ENCODE measurements around the gene HRH4. TPM values are rescaled to one million over a fixed set of nuclear protein-coding genes. Genes with fewer than 3 reads are reported as not detected.

HRH4 gene
- total RNA-seq, 2 experiments from 2014 or later: not detected

GRCh38 chr18:24456549-24456948, 3.9 kb upstream of the HRH4 start:
- intact Hi-C loops (cut with micrococcal nuclease; ENCODE audit: unreplicated experiment): no loop called here
- DNase-seq (ENCODE audit: low spot score): no peak

GRCh38 chr18:24459772-24460171, 665 bp upstream of the HRH4 start:
- no peaks in the 10 kb centered on the region for H3K9me3 ChIP-seq (ENCODE audit: low read length)
- H3K4me3 ChIP-seq (ENCODE audit: low read depth, low read length, poor library complexity, severe bottlenecking): no peak overlapping the region
- H3K4me1 ChIP-seq (ENCODE audit: insufficient read depth, low read length, poor library complexity, severe bottlenecking): no peaks in the 10 kb centered on the region
- intact Hi-C loops (cut with micrococcal nuclease; ENCODE audit: unreplicated experiment): no loop called here
- no peak overlapping the region for H2AFZ ChIP-seq (ENCODE audit: low read length)
- DNase-seq (ENCODE audit: low spot score): no peak
- no peak for TF ChIP-seq CTCF (conservative IDR thresholded peaks at IDR 0.05; ENCODE audit: low read length)
- TF ChIP-seq EZH2phosphoT487 (IDR thresholded peaks at IDR 0.05; ENCODE audit: borderline replicate concordance, low read depth, low read length): no peak
- H3K27ac ChIP-seq (ENCODE audit: low read depth, low read length, poor library complexity, severe bottlenecking): no peak overlapping the region
- H3K9me2 ChIP-seq (ENCODE audit: insufficient read depth, low read length): no peaks in the 10 kb centered on the region
- BruUV-seq (replicated peaks): no TSS peak
- H3K36me3 ChIP-seq (ENCODE audit: insufficient read depth, low read length): no peaks in the 10 kb centered on the region
- no peaks in the 10 kb centered on the region for H3K79me2 ChIP-seq (ENCODE audit: insufficient read depth, low read depth, low read length)
- no peaks in the 10 kb centered on the region for H4K20me1 ChIP-seq (ENCODE audit: insufficient read depth, low read length)
- H3K4me2 ChIP-seq (ENCODE audit: low read length): no peak overlapping the region
- ChIA-PET CTCF (ENCODE audit: unreplicated experiment) (no interaction called here), POLR2A (interaction anchor here (0.9 to 1.0 kb wide), 2 partner anchors 12 to 17 kb away, joined by 3 to 4 read pairs; no protein-coding TSS in a partner anchor)

More at GRCh38 chr18:24456549-24456948, 3.9 kb upstream of the HRH4 start:
- ChIA-PET POLR2A (interaction anchor here (0.5 kb wide), 1 partner anchor 41 kb away, joined by 4 read pairs; no protein-coding TSS in a partner anchor), CTCF (ENCODE audit: unreplicated experiment) (no interaction called here)
- no peaks in the 10 kb centered on the region for H3K9me2 ChIP-seq (ENCODE audit: insufficient read depth, low read length)
- no peaks in the 10 kb centered on the region for H4K20me1 ChIP-seq (ENCODE audit: insufficient read depth, low read length)
- no peak overlapping the region for H2AFZ ChIP-seq (ENCODE audit: low read length)
- no peaks in the 10 kb centered on the region for H3K36me3 ChIP-seq (ENCODE audit: insufficient read depth, low read length)
- H3K27ac ChIP-seq (ENCODE audit: low read depth, low read length, poor library complexity, severe bottlenecking): no peak overlapping the region
- TF ChIP-seq EZH2phosphoT487 (IDR thresholded peaks at IDR 0.05; ENCODE audit: borderline replicate concordance, low read depth, low read length): no peak
- TF ChIP-seq CTCF (conservative IDR thresholded peaks at IDR 0.05; ENCODE audit: low read length): no peak
- H3K4me1 ChIP-seq (ENCODE audit: insufficient read depth, low read length, poor library complexity, severe bottlenecking): no peaks in the 10 kb centered on the region
- no peak overlapping the region for H3K4me3 ChIP-seq (ENCODE audit: low read depth, low read length, poor library complexity, severe bottlenecking)
- H3K9me3 ChIP-seq (ENCODE audit: low read length): no peaks in the 10 kb centered on the region
- H3K79me2 ChIP-seq (ENCODE audit: insufficient read depth, low read depth, low read length): no peaks in the 10 kb centered on the region
- BruUV-seq (replicated peaks): no TSS peak
- H3K4me2 ChIP-seq (ENCODE audit: low read length): no peak overlapping the region

GRCh38 chr18:24461996-24462395, 1.6 kb downstream of the HRH4 start:
- Histone ChIP-seq H3K36me3 (ENCODE audit: insufficient read depth, low read length) (no peaks in the 10 kb centered on the region), H3K4me2 (ENCODE audit: low read length) (no peak overlapping the region), H3K9me3 (ENCODE audit: low read length) (no peaks in the 10 kb centered on the region), H3K79me2 (ENCODE audit: insufficient read depth, low read depth, low read length) (no peaks in the 10 kb centered on the region), H3K4me1 (ENCODE audit: insufficient read depth, low read length, poor library complexity, severe bottlenecking) (no peaks in the 10 kb centered on the region), H2AFZ (ENCODE audit: low read length) (no peak overlapping the region), H3K9me2 (ENCODE audit: insufficient read depth, low read length) (no peaks in the 10 kb centered on the region), H3K27ac (ENCODE audit: low read depth, low read length, poor library complexity, severe bottlenecking) (no peak overlapping the region), H3K4me3 (ENCODE audit: low read depth, low read length, poor library complexity, severe bottlenecking) (no peak overlapping the region), H4K20me1 (ENCODE audit: insufficient read depth, low read length) (no peaks in the 10 kb centered on the region)
- no TSS peak for BruUV-seq (replicated peaks)
- intact Hi-C loops (cut with micrococcal nuclease; ENCODE audit: unreplicated experiment): no loop called here
- ChIA-PET POLR2A (interaction anchor here (0.6 kb wide), 1 partner anchor 71 kb away, joined by 3 read pairs; no protein-coding TSS in a partner anchor), CTCF (ENCODE audit: unreplicated experiment) (no interaction called here)
- no peak for TF ChIP-seq EZH2phosphoT487 (IDR thresholded peaks at IDR 0.05; ENCODE audit: borderline replicate concordance, low read depth, low read length)
- TF ChIP-seq CTCF (conservative IDR thresholded peaks at IDR 0.05; ENCODE audit: low read length): no peak
- no peak for DNase-seq (ENCODE audit: low spot score)

All from OCI-LY7 (cell line).